ENCODE measurements around the gene CD24.

GRCh38 chr6:106925948-106926347 is 48.6 kb downstream of the CD24 start:
- no peak for TF ChIP-seq POLR2AphosphoS5 (IDR thresholded peaks at IDR 0.05)
- TF ChIP-seq CTCF (IDR thresholded peaks at IDR 0.05), result no peak

Measured in gastroesophageal sphincter (tissue), 3 donors.